Measurements from ENCODE around the gene TTC12. TPM values are rescaled to one million over a fixed set of nuclear protein-coding genes. Genes with fewer than 3 reads are reported as not detected.
"Not testable (repeated sequence)": the region's sequence is repeated elsewhere in the genome, so short reads cannot be mapped to it uniquely, and the experiment has no call there.

TTC12 gene
- total RNA-seq, 2 experiments from 2014 or later = 16.3 to 17.6 TPM

DNA sequence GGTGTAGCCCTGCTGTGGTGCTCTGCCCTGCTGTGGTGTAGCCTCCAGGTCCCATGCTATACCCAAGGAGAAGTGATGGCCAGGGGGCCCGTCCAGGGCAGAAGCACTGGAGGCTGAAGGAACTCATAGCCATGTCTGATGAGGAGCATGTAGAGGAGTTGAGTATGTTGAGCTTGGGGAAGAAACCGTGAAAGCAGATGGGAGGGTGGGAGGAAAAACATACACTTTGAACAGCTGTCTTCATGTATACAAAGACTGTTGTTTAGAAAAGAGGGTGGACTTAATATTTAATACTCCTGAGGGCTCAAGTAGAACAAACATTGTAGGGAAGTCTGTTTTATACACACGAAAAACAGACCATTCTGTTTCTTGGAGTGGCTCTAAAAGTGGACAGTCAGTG, 26.6 kb upstream of the TTC12 start:
- ChIA-PET POLR2A (no interaction called here), CTCF (interaction anchor here (3.8 kb wide), 1 partner anchor 700 kb away, joined by 42 read pairs; no protein-coding TSS in a partner anchor)
- H3K36me3 Mint-ChIP-seq (ENCODE audit: low read depth) = no peaks in the 10 kb centered on the region
- no peak for DNase-seq
- intact Hi-C loops (cut with DNase I, micrococcal nuclease) = loop anchor here (2.0 to 10.0 kb wide), 4 partner anchors 173 to 1069 kb away; no protein-coding TSS in a partner anchor
- no peak for ATAC-seq
- no peak overlapping the region for H3K27ac Mint-ChIP-seq
- H3K4me3 Mint-ChIP-seq = no peak overlapping the region
- H3K27me3 Mint-ChIP-seq = no peaks in the 10 kb centered on the region
- H3K4me1 Mint-ChIP-seq = no peaks in the 10 kb centered on the region
- no peaks in the 10 kb centered on the region for H3K9me3 Mint-ChIP-seq (ENCODE audit: low read depth)

DNA sequence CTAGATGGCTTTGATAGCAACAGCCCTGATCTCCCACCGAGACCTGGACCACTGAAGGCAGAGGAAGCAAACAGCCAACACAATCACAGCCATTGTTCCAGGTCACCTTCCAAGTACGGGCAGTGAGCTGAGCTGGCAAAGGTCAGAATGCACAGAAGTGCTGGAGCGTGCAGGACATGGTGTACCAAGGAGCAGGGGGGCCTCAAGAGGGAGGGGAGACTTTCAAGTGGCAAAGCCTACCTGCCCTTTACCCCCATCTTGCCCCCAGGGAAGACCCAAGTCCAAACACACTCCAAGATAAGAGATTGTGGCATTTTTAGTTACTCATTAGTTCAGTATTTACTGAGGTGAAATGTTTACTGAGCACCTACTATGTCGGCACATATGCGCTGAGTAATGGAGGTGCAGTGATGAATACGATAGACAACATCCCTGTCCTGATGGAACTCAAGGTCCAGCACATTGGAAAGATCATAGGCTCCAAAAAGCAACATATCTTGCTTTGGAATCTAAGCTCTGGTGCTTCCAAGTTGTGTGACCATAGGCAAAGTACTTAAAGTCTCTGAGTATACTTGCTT, 26.0 kb upstream of the TTC12 start:
- intact Hi-C loops (cut with DNase I, micrococcal nuclease) = loop anchor here (2.0 to 10.0 kb wide), 4 partner anchors 174 to 1070 kb away; no protein-coding TSS in a partner anchor
- ATAC-seq (no peak), DNase-seq (no peak)
- CTCF ChIA-PET = interaction anchor here (1.2 to 3.8 kb wide), 4 partner anchors 11 to 701 kb away, joined by 4 to 42 read pairs (median 13); no protein-coding TSS in a partner anchor
- Mint-ChIP-seq H3K27ac (no peak overlapping the region), H3K4me1 (no peaks in the 10 kb centered on the region), H3K36me3 (ENCODE audit: low read depth) (no peaks in the 10 kb centered on the region), H3K27me3 (no peaks in the 10 kb centered on the region), H3K4me3 (no peak overlapping the region), H3K9me3 (ENCODE audit: low read depth) (no peaks in the 10 kb centered on the region)
- POLR2A ChIA-PET = no interaction called here

DNA sequence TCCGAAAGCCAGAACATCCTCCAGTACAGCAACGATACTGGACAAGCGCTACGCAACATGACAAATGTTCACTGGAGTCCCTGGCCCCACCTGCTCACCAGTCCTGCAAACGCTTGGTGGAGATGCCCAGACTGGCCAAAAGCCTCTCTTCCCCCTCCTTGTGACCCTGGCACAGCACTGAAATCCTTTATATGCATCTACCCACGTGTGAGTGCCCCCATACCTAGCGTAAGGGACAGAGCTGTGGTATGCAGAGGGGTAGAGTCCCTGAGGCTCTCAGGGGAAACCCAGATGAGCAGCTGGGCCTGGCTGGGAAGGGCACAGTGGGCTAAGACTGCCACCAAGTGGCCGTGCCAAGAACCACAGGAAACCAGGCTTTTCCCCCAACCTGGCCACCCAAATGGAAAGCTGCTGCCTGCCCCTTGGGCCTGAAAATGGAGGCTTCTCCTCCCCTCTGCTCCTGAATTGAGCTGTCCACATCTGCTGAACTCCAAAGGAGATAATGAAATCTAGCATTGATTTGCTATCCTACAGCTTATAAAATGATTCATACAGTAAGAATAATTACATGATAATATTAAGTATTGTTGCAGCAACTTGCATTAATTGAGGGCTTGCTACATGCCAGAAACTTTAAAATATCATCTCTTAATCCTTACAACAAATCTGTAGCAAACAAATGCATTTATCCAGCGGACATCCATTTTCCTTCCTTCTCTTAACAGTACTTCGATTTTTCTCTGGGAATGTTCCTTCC, 24.8 kb upstream of the TTC12 start:
- Mint-ChIP-seq H3K36me3 (ENCODE audit: low read depth) (no peaks in the 10 kb centered on the region), H3K4me3 (no peak overlapping the region), H3K4me1 (no peaks in the 10 kb centered on the region), H3K27me3 (peaks cover 7% of the 10 kb centered on the region), H3K27ac (no peak overlapping the region), H3K9me3 (ENCODE audit: low read depth) (no peaks in the 10 kb centered on the region)
- DNase-seq (peak; percentile 83), ATAC-seq (peak; percentile 98)
- ChIA-PET POLR2A (interaction anchor here (0.6 to 1.0 kb wide), 2 partner anchors 513 to 701 kb away, joined by 3 to 6 read pairs; no protein-coding TSS in a partner anchor), CTCF (interaction anchor here (0.6 to 3.8 kb wide), 19 partner anchors 10 to 1070 kb away, joined by 3 to 42 read pairs (median 4); no protein-coding TSS in a partner anchor)
- intact Hi-C loops (cut with DNase I, micrococcal nuclease) = loop anchor here (1.0 to 10.0 kb wide), 7 partner anchors 175 to 1071 kb away; no protein-coding TSS in a partner anchor

DNA sequence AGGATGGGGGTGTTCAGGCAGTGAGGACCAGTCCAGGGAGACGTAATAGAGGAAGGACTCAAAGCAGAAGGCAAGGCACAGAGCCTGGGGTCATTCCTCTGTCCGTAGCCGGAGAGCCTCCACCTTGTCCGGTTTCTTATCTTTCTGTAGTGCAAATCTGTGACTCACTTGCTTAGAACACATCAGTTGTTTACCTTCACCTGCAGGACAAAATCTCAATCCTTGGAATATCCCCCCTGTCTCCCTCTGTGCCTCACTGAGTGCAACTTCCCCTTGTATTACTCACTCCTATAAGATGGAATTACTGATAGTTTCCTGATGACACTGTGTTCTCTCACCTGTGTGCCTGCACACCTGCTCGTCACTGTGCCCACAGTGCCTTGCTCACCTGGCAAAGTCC, 20.4 kb upstream of the TTC12 start:
- Mint-ChIP-seq H3K36me3 (ENCODE audit: low read depth) (no peaks in the 10 kb centered on the region), H3K27me3 (peaks cover 20% of the 10 kb centered on the region), H3K4me3 (no peak overlapping the region), H3K4me1 (no peaks in the 10 kb centered on the region), H3K27ac (no peak overlapping the region), H3K9me3 (ENCODE audit: low read depth) (no peaks in the 10 kb centered on the region)
- intact Hi-C loops (cut with DNase I, micrococcal nuclease) = no loop called here
- DNase-seq = no peak
- ATAC-seq = no peak
- ChIA-PET POLR2A (no interaction called here), CTCF (no interaction called here)

DNA sequence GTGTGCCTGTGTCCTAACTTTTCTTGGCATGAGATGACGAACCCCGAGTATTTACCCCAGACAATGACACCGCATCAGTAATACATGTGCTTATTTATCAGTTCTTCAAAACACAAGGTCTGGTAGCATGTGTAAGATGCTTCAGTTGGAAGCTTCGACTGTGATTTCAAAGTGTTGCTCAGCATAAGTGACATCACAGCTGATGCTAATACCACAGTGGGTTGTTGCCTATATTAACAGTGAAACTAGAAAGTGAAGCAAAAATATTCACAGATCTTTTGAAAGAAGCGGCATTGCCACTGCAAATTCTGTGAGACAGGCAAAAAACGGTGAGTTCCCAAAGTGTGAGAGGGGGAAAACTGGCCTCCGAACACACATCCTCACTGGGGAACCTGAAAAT, 18.4 kb upstream of the TTC12 start:
- Mint-ChIP-seq H3K4me1 (no peaks in the 10 kb centered on the region), H3K4me3 (no peak overlapping the region), H3K36me3 (ENCODE audit: low read depth) (no peaks in the 10 kb centered on the region), H3K9me3 (ENCODE audit: low read depth) (no peaks in the 10 kb centered on the region), H3K27me3 (peaks cover 25% of the 10 kb centered on the region), H3K27ac (no peak overlapping the region)
- intact Hi-C loops (cut with DNase I, micrococcal nuclease) = no loop called here
- DNase-seq (no peak), ATAC-seq (no peak)
- POLR2A ChIA-PET = no interaction called here
- CTCF ChIA-PET = interaction anchor here (0.7 to 1.0 kb wide), 2 partner anchors 136 to 708 kb away, joined by 3 read pairs; no protein-coding TSS in a partner anchor

DNA sequence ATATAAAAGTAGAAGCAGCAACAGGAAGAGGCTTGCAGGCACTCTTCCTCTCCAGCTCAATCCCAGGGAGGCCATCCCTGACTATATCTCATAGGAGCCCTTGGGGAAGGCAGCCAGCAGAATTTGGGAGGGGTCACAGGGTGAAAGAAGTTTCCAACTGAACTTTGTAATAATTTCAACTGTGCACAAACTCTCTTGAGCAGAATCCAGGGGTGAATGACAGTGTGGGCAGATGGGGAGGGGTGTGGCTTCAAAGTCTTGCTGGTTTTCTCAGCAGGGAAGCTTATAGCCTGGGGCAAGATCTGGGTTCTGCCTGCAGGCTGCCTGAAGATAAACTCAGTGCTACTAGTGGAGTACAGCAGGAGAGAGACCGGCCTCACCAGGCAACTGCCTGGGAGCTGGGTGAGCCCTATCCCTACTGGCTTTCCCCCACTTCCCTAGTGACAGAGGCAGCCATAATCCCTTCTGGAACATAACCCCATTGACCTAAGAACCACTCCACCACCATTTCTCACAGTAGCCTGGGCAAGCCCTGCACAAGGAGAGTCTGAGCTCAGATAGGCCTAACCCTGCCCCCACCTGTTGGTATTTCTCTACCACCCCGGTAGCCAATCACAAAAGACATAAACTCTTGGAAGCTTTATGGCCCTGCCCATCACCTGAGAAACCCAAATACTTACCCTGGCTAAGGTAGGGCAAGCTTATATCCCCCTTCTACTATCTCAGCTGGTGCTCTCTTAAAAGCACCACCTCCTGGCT, 17.8 kb upstream of the TTC12 start:
- ATAC-seq (no peak), DNase-seq (no peak)
- H3K36me3 Mint-ChIP-seq (ENCODE audit: low read depth) = no peaks in the 10 kb centered on the region

DNA sequence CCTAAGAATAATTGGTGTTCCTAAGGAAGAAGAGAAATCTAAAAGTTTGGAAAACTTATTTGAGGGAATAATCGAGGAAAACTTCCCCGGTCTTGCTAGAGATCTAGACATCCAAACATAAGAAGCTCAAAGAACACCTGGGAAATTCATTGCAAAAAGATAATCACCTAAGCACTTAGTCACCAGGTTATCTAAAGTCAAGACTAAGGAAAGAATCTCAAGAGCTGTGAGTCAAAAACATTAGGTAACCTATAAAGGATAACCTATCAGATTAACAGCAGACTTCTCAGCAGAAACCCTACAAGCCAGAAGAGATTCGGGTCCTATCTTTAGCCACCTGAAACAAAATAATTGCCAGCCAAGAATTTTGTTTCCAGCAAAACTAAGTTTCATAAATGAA, 15.9 kb upstream of the TTC12 start:
- H3K4me1 Mint-ChIP-seq; intact Hi-C loops (cut with DNase I, micrococcal nuclease); H3K4me3 Mint-ChIP-seq; ATAC-seq; H3K36me3 Mint-ChIP-seq (ENCODE audit: low read depth); H3K9me3 Mint-ChIP-seq (ENCODE audit: low read depth); DNase-seq; H3K27ac Mint-ChIP-seq: not testable (repeated sequence)
- peaks cover 31% of the 10 kb centered on the region for H3K27me3 Mint-ChIP-seq
- CTCF ChIA-PET = interaction anchor here (0.7 to 3.7 kb wide), 3 partner anchors 9 to 715 kb away, joined by 3 to 18 read pairs (median 3); no protein-coding TSS in a partner anchor
- POLR2A ChIA-PET = interaction anchor here (0.7 kb wide), 1 partner anchor 106 kb away, joined by 3 read pairs; no protein-coding TSS in a partner anchor

More for the DNA sequence above, 17.8 kb upstream of the TTC12 start:
- Mint-ChIP-seq H3K27me3 (peaks cover 28% of the 10 kb centered on the region), H3K4me3 (no peak overlapping the region), H3K27ac (no peak overlapping the region), H3K4me1 (no peaks in the 10 kb centered on the region), H3K9me3 (ENCODE audit: low read depth) (no peaks in the 10 kb centered on the region)
- intact Hi-C loops (cut with DNase I, micrococcal nuclease) = no loop called here
- CTCF ChIA-PET = interaction anchor here (0.6 to 0.8 kb wide), 2 partner anchors 16 to 1120 kb away, joined by 4 read pairs; no protein-coding TSS in a partner anchor
- POLR2A ChIA-PET = interaction anchor here (0.6 kb wide), 1 partner anchor 474 kb away, joined by 4 read pairs; no protein-coding TSS in a partner anchor

DNA sequence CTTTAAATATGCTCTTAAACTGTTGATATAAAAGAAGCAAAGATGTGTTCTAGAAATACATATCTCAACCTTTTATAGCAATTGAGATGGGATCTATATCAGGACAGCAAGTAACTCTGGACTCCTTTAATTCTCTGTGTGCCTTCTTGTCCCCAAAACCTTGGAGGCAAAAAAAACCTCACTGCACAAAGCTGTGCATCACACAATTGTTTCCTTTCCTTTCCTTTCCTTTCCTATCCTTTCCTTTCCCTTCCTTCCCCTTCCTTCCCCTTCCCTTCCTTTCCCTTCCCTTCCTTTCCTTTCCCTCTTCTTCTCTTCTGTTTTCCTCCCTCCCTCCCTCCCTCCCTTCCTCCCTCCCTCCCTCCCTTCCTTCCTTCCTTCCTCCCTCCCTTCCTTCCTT, 9.5 kb upstream of the TTC12 start:
- H3K27me3 Mint-ChIP-seq = peaks cover 6% of the 10 kb centered on the region
- ATAC-seq = no peak
- no peak overlapping the region for H3K4me3 Mint-ChIP-seq
- POLR2A ChIA-PET = no interaction called here
- H3K9me3 Mint-ChIP-seq (ENCODE audit: low read depth) = no peaks in the 10 kb centered on the region
- no peak overlapping the region for H3K27ac Mint-ChIP-seq
- CTCF ChIA-PET = interaction anchor here (0.6 to 1.5 kb wide), 8 partner anchors 9 to 1895 kb away, joined by 3 to 6 read pairs (median 3); partner anchors contain the start of gene TTC12
- no peak for DNase-seq
- no peaks in the 10 kb centered on the region for H3K36me3 Mint-ChIP-seq (ENCODE audit: low read depth)
- H3K4me1 Mint-ChIP-seq = peaks cover 3% of the 10 kb centered on the region
- intact Hi-C loops (cut with DNase I, micrococcal nuclease) = loop anchor here (1.0 to 5.0 kb wide), 6 partner anchors 227 to 956 kb away; partner anchors contain the start of gene ZW10 (in 1 of the 2)

DNA sequence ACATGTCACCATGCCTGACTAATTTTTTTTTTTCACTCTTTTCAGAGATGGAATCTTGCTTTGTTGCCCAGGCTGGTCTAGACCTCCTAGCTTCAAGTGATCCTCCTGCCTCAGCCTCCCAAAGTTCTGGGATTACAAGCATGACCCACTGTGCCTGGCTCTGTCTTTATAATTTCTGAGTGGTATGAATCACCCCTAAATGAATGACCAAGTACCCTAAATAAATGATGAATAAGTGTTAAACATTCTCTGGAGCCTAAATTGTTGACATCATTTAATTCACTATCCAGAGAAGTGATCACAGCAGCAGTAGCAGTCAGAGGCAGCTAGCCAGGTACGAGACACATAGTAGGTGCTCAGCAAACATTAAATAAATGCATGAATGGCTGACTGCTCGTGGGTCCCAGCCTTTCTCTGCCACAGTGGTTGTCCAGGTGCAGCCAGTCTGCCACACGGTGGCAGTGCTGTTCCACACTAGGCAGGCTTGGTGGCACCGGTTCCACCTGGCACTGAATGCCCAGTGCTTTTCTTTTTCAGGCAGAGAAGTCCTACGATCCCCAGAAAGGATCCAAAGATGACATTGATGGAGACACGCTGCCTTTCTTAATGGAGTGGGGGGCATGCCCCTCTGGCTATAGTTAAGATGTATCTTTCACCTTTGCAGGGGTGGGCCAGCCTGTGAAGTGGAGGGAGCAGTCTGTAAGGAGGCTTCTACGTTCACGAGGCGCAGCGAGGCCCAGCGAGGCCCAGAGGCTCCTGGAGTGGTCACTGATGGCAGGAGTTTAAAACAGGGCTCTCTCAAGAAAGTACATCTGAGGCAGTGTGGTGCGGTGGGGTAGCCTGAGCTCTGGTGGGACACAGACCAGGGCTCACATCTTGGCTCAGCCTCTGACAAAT, 8.7 kb upstream of the TTC12 start:
- ChIA-PET CTCF (interaction anchor here (0.6 to 1.5 kb wide), 12 partner anchors 8 to 674 kb away, joined by 3 to 4 read pairs (median 4); partner anchors contain the start of genes ANKK1 and TTC12), POLR2A (no interaction called here)
- no peak overlapping the region for H3K4me3 Mint-ChIP-seq
- intact Hi-C loops (cut with DNase I, micrococcal nuclease) = loop anchor here (1.0 to 5.0 kb wide), 6 partner anchors 227 to 955 kb away; partner anchors contain the start of gene ZW10 (in 1 of the 2)
- no peaks in the 10 kb centered on the region for H3K36me3 Mint-ChIP-seq (ENCODE audit: low read depth)
- H3K27ac Mint-ChIP-seq = no peak overlapping the region
- DNase-seq (peak; percentile 85), ATAC-seq (peak; percentile 99)
- H3K4me1 Mint-ChIP-seq = peaks cover 3% of the 10 kb centered on the region
- H3K27me3 Mint-ChIP-seq = peaks cover 6% of the 10 kb centered on the region
- no peaks in the 10 kb centered on the region for H3K9me3 Mint-ChIP-seq (ENCODE audit: low read depth)

DNA sequence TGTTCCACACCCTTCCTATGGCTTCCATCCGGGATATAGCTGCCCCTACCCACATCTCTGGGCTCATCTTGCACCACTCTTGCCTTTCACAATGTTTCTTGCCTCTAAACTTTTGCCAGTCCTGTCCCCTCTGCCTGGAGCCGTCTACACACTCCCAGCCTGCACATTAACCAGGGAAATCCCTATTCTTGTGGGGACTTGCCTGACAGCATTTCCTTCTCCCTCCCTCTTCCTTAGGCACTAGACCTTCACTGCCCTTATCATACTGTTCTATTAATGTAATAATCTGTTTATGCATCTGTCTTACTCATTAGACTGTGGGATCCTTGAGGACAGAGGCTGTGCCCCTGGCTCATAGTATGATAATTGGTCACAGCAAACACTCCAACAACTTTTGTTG, 5.8 kb upstream of the TTC12 start:
- Mint-ChIP-seq H3K4me3 (no peak overlapping the region), H3K27me3 (no peaks in the 10 kb centered on the region), H3K36me3 (ENCODE audit: low read depth) (no peaks in the 10 kb centered on the region), H3K27ac (no peak overlapping the region), H3K4me1 (peaks cover 9% of the 10 kb centered on the region), H3K9me3 (ENCODE audit: low read depth) (no peaks in the 10 kb centered on the region)
- DNase-seq = no peak
- intact Hi-C loops (cut with DNase I, micrococcal nuclease) = loop anchor here in 1 of 2 experiments (5.0 kb wide), 1 partner anchor 424 kb away; no protein-coding TSS in a partner anchor
- ChIA-PET POLR2A (no interaction called here), CTCF (interaction anchor here (0.6 kb wide), 1 partner anchor 57 kb away, joined by 3 read pairs; no protein-coding TSS in a partner anchor)
- no peak for ATAC-seq
